ENCODE data around the gene NOS1AP. TPM values are rescaled to one million over a fixed set of nuclear protein-coding genes. Genes with fewer than 3 reads are reported as not detected.
"Not testable (repeated sequence)": the region's sequence is repeated elsewhere in the genome, so short reads cannot be mapped to it uniquely, and the experiment has no call there.

The NOS1AP gene
- total and polyA plus RNA-seq, 2 experiments from 2014 or later, result 5.8 to 6.6 TPM

- TF ChIP-seq REST (IDR thresholded peaks at IDR 0.05; ENCODE audit: unreplicated experiment) (no peak), ZNF114 (CRISPR knock-in tag; IDR thresholded peaks at IDR 0.05) (no peak), NANOG (IDR thresholded peaks at IDR 0.05; ENCODE audit: borderline replicate concordance) (no peak), CTCF (conservative IDR thresholded peaks at IDR 0.05; ENCODE audit: low read depth in 2 of 2) (no peak)
Measured at GRCh38 chr1:162042361-162042760, 27.1 kb upstream of the NOS1AP start (continued).

GRCh38 chr1:162046921-162047320 is 22.6 kb upstream of the NOS1AP start:
- H3K4me3 ChIP-seq, result no peak overlapping the region
- no peak overlapping the region for H3K4me2 ChIP-seq
- no peaks in the 10 kb centered on the region for H3F3A ChIP-seq (replicated peaks; ENCODE audit: low read depth)
- TF ChIP-seq CREB1 (CRISPR knock-in tag; IDR thresholded peaks at IDR 0.05; ENCODE audit: low read depth), result no peak
- no peak for TF ChIP-seq ZNF114 (CRISPR knock-in tag; IDR thresholded peaks at IDR 0.05)
- no peak for TF ChIP-seq STAT1 (IDR thresholded peaks at IDR 0.05; ENCODE audit: unreplicated experiment)
- TF ChIP-seq NANOG (IDR thresholded peaks at IDR 0.05; ENCODE audit: borderline replicate concordance), result no peak
- no peak for TF ChIP-seq ZNF331 (CRISPR knock-in tag; IDR thresholded peaks at IDR 0.05; ENCODE audit: low read depth)
- no peak for TF ChIP-seq REST (IDR thresholded peaks at IDR 0.05; ENCODE audit: unreplicated experiment)
- TF ChIP-seq ETS1 (IDR thresholded peaks at IDR 0.05), result no peak
- no peak for TF ChIP-seq CTCF (conservative IDR thresholded peaks at IDR 0.05; ENCODE audit: low read depth in 2 of 2)
- Mint-ChIP-seq H3K36me3 (ENCODE audit: low read depth) (no peaks in the 10 kb centered on the region), H3K27ac (no peak overlapping the region), H3K27me3 (ENCODE audit: insufficient read depth, low read depth, poor library complexity) (no peaks in the 10 kb centered on the region), H3K4me1 (no peaks in the 10 kb centered on the region), H3K9me3 (peaks cover 3% of the 10 kb centered on the region; the same call in 2 of the 3 replicates), H3K4me3 (no peak overlapping the region)
- H3K27me3 ChIP-seq (ENCODE audit: insufficient read depth), result no peaks in the 10 kb centered on the region
- no peaks in the 10 kb centered on the region for H3K9me2 ChIP-seq (ENCODE audit: insufficient read depth)
- no peaks in the 10 kb centered on the region for H3K36me3 ChIP-seq (ENCODE audit: insufficient read depth)
- DNase-seq (ENCODE audit: low spot score) (no peak), ATAC-seq (no peak)
- H2AFZ ChIP-seq, result no peak overlapping the region
- H3K4me1 ChIP-seq (ENCODE audit: insufficient read depth), result no peaks in the 10 kb centered on the region
- no peaks in the 10 kb centered on the region for H3K79me2 ChIP-seq (replicated peaks; ENCODE audit: insufficient read depth)
- H3K27ac ChIP-seq (ENCODE audit: low read depth), result no peak overlapping the region
- no peaks in the 10 kb centered on the region for H4K20me1 ChIP-seq (replicated peaks; ENCODE audit: insufficient read depth)

GRCh38 chr1:162053949-162054348 is 15.5 kb upstream of the NOS1AP start:
- not testable (repeated sequence) for H3K36me3 ChIP-seq (ENCODE audit: insufficient read depth); H3K9me3 Mint-ChIP-seq; H3K27me3 ChIP-seq (ENCODE audit: insufficient read depth); H3K27ac ChIP-seq (ENCODE audit: low read depth); H4K20me1 ChIP-seq (replicated peaks; ENCODE audit: insufficient read depth); H3K4me3 Mint-ChIP-seq; H3K27ac Mint-ChIP-seq; H2AFZ ChIP-seq; DNase-seq (ENCODE audit: low spot score); H3K27me3 Mint-ChIP-seq (ENCODE audit: insufficient read depth, low read depth, poor library complexity); H3F3A ChIP-seq (replicated peaks; ENCODE audit: low read depth); H3K4me3 ChIP-seq; ATAC-seq; H3K4me1 ChIP-seq (ENCODE audit: insufficient read depth); H3K9me2 ChIP-seq (ENCODE audit: insufficient read depth); H3K4me2 ChIP-seq; H3K79me2 ChIP-seq (replicated peaks; ENCODE audit: insufficient read depth); H3K4me1 Mint-ChIP-seq; H3K36me3 Mint-ChIP-seq (ENCODE audit: low read depth)
